NCI-H1436 (cell line): Measurements from ENCODE around the gene GMEB2.

ENCODE experiments used
- DNase-seq: peaks from one replicate; lab custom pipeline; 2025; lab: John Stamatoyannopoulos, UW

GMEB2 gene

DNA sequence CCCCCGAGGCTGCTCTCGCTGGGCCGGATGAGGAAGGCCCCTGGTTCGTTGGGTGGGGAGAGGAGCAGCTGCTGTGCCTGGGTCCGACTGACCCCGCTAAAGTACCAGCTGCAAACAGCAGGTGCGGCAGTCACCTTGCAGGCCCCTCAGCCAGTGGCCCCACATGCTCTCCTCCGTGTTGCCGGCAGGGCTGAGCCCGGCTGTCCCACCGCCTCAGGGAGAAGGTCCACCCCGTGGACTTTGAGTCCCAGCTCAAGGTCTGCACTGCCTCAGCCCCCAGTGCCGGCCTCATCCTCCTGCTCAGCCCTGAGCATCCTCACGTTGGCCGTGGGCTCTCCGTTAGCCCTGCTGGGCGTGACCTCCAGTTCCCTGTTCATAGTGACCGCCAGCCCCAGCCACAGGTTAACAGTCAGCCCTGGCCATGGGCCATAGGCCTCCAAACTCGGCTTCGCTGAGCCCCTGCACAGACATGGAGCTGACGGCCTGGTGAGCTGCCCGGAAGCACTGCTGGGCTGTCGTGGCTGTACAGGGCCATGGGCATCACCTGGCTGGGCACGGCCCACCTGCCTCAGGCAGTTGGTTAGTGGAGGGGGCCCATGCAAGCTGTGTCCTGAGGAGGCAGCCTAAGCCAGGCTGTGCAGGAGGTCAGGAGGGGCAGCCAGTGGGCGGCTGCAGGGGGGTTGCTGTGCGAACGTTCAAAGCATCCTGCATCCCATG, 82.5 kb downstream of the GMEB2 start:
- no peak for DNase-seq

DNA sequence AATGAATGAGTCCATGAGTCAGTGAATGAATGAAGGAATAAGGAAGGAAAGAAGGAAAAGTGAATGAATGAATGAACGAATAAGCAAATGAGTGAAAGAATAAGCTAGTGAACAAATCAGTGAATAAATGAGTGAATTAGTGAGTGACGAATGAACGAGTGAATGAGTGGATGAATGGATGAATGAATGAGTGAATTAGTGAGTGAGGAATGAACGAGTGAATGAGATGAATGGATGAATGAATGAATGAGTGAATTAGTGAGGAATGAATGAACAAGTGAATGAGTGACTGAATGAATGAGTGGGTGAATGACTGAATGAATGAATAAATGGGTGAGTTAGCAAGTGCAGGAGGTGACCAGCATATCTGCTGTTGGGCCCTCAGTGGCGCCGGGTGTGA, 83.2 kb downstream of the GMEB2 start:
- no peak for DNase-seq

DNA sequence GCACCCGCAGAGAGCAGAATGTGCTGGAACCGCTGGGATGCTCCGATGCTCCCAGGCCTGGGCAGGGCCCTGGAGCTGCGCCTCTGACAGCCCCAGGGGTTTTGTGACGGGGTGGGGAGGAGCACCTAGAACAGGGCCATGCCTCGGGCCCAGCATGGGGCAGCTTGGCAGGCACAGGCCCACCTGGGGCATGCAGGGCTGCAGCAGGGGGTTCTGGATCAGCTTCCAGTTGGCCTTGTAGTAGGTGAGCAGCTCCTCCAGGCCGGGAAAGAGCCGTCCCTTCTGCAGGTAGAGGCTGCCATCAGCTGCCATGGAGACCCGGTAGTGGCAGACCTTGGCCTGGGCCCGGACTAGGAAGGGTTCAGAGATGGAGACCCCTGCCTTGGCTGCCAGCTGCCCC, 83.8 kb downstream of the GMEB2 start:
- DNase-seq, result no peak

DNA sequence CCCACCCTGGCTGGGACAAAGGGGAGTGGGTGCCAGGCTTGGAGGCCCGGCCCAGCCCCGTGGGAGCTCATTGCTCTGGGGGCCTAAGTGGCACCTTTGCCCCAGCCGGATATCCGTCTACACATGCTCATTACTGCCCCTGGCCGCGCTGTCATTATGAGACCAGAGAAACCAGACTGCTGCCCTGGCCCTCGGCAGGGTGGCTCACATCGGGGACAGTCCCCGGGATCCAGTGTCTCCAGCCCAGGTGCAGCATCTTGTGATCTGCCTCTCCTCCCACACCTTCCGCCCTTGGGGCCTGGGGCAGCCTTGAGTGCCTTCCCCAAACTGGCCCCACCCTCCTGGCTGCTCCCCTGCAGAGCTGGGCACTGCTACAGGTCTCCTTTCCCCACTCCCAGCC, 84.2 kb downstream of the GMEB2 start:
- no peak for DNase-seq

DNA sequence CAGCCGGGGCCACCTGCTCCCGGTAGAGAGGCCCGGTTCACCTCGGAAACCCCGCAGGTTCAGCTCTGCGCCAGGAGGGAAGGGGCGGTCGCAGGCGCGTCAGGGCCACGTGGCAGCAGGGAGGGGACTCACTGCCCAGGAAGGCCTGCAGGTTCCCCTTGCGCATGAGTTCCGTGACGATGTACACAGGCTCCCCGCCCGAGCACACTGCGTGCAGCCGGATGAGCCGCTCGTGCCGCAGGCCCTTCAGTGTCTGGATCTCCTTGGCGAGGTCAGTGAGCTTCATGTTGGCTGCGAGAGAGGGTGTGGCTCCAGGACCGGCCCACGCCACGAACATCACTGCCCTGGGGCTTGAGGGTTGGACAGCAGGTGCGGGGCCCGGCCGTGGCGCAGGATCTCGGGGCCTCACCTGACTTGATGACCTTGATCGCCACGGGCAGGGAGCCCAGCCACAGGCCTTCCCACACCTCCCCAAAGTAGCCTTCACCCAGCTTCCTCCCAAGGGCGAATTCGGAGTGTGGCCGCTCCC, 84.8 kb downstream of the GMEB2 start:
- DNase-seq, result no peak

DNA sequence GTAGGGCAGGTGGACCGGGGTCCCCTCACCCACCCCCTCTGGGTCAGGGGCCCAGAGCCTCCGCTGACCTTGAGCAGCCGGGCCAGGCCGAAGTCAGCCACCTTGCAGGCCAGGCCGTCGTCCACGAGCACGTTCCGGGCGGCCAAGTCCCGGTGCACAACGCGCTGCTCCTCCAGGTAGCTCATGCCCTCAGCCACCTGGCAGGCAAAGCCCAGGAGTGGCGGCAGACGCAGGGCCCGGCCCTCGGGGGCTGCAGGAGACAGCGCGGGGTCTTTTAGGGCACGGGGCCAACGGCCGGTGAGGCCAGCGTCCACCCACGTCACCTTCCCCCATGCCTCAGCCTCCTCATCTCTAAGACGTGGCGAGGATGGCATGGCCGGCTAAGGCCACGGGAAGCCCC, 85.5 kb downstream of the GMEB2 start:
- no peak for DNase-seq

DNA sequence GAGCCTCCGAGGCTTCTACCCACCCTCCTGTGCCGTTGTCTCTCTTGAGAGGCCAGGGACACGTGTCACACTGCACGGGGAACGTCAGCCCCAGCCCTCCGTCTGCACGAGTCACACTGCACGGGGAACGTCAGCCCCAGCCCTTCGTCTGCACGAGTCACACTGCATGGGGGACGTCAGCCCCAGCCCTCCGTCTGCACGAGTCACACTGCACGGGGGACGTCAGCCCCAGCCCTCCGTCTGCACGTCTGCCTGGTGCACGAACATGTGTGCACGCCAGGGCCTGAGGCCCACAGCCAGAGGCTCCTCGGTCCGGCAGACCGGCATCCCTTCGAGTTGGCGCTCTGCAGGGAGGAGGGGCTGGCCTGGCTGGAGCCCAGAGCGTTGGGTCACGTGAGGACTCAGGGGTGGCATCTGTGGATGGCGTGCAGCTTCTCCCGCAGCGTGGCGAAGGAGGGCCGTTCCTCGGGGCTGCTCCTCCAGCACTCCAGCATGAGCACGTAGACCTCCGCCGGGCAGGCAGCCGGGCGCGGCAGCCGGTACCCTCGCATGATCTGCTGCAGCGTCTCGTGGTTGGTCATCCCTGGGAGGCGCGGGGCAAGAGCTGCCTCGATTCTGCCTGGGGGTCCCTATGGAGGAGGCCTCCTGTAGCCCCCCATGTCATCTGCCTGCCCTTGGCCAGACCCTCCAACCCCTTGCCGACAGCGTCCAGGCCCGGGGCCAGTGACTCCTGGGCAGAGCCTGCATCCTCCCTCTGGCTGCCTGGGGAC, 86.3 kb downstream of the GMEB2 start:
- no peak for DNase-seq

DNA sequence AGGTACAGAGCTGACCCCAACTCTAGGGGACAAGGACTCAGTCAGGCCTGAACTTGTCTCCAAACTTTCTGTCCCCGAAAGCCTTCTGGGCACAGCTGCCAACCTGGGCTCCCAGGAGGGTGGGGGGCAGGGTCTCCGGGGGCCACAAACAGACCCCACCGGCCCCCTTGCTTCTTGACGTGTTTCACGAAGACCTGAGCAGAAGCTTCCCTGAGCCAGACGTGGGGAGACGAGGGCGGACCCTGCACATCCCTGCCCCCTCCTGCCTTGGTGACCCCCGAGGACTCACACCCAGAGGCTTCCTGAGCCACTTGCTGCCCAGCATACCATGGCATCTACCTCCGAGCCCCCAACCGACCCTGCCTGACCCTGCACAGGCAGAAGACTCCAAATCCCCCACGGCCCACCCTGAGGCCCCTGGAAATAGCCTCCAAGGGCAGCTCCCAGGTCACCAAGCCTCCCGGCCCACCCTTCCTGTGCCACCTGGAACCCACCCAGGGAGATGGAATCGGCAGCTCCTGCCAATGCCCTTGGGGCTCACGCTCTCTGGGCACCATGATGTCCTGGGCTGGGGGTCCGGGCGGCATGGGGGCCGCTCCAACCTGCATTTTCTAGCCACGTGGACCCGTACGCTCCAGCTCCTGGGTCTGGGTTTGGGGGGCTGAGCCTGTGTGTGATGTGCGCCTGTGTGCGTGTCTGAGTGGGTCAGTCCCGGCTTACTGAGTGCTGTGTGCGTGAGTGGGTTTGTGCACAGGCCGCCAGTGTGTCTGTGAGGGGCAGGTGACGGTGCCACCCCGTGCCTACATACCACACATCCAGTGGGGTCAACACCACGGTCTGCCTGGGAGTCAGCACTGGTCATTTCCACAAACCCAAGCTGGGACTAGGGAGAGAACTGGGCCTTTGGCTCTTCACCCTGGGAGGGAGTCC, 87.2 kb downstream of the GMEB2 start:
- no peak for DNase-seq

DNA sequence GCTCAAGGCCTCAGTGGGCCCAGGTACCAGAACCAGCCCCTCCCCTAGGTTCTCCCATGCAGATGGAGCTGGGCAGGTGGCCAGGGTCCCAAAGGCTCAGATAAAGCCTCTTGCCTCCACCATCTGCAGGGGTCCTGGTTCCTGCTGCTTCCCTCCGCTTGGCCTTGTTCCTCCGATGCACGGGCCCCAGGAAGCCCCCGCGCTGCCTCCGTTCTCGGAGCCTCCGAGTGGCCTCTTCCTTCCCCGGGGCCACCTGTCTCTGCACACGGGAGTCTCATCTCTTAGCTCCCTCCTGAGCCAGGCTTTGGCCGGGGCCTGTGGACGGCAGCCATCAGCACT, 87.8 kb downstream of the GMEB2 start:
- no peak for DNase-seq

DNA sequence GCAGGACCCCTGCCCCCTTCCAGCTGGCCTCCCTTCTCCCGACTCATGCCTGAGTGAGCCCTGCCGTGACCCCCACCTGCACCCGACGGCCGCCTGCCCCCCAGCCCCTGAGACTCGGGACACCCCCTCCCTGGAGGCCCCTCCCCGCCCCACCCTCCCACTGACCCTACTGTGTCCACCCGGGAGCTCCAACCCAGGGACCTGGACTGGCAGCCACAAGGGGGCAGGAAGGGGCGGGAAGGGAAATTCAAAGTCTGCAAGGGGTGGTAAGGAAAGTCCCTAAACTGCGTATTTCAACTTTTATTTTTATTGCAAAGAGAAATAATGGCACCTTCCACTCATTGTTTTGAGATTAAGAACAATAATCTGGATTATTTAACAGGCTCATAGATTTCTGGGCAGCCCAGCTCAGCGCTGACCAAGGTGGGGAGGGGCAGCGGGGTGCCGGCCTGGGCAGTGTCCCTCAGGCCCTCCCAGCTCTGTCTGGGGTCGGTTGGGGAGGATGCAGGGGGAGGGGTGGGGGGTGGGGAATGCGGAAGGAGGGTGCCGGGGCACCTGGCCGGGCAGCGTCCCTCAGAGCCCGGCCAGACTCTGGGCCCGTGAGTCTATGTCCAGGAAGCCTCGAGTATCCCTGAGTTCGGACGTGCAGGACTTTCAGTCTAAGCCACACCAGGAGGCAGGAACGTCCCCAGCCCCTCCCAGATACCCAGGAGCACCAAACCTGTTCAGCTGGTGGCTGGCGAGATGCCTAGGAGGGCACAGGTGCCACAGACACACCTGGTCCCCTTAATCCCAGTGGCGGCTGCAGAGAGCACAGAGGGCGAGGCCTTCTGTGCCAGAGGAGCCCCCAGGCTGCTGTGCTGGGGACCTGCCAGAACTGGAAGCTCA, 88.5 kb downstream of the GMEB2 start:
- DNase-seq, result no peak
